WERI-Rb-1 (cell line): ENCODE data around the gene MAST4.

Source experiments
- DNase-seq: peaks from one replicate; pipeline ENCODE4 v3.0.0-alpha.2; 2020
- H3K27ac ChIP-seq: fragments of 250-450 bp; sonication (Bioruptor Pico); 2 replicates; pipeline ENCODE4 v1.5.1; 2020; ENCODE audit warnings: mild to moderate bottlenecking, moderate library complexity
- H3K27me3 ChIP-seq: fragments of 250-450 bp; sonication (Bioruptor Pico); 2 replicates; pipeline ENCODE4 v1.5.1; 2021; ENCODE audit warnings: mild to moderate bottlenecking, low read depth, moderate library complexity; ENCODE audit not compliant: insufficient read depth, severe bottlenecking
- H3K36me3 ChIP-seq: fragments of 250-450 bp; sonication (Bioruptor Pico); 2 replicates; pipeline ENCODE4 v1.5.1; 2020; ENCODE audit warnings: mild to moderate bottlenecking, moderate library complexity
- H3K4me3 ChIP-seq: 2 replicates; pipeline ENCODE4 v1.5.1; 2011; ENCODE audit warnings: low read depth, mild to moderate bottlenecking, control low read depth, low read length
- H3K9me3 ChIP-seq: fragments of 250-450 bp; sonication (Bioruptor Pico); 2 replicates; pipeline ENCODE4 v1.5.1; 2021; ENCODE audit warnings: mild to moderate bottlenecking, moderate library complexity; ENCODE audit not compliant: severe bottlenecking
- CTCF ChIP-seq: IDR thresholded peaks from 2 replicates; pipeline ENCODE4 v1.5.1; 2011; ENCODE audit warnings: low read depth, mild to moderate bottlenecking, control low read depth, inconsistent platforms, low read length

MAST4 gene

GRCh38 chr5:66929995-66930394, 333.8 kb downstream of the MAST4 start:
- Histone ChIP-seq H3K36me3 (no peaks in the 10 kb centered on the region), H3K9me3 (no peaks in the 10 kb centered on the region), H3K27ac (no peak overlapping the region), H3K4me3 (no peak overlapping the region), H3K27me3 (no peaks in the 10 kb centered on the region)
- TF ChIP-seq CTCF: no peak
- no peak for DNase-seq

DNA sequence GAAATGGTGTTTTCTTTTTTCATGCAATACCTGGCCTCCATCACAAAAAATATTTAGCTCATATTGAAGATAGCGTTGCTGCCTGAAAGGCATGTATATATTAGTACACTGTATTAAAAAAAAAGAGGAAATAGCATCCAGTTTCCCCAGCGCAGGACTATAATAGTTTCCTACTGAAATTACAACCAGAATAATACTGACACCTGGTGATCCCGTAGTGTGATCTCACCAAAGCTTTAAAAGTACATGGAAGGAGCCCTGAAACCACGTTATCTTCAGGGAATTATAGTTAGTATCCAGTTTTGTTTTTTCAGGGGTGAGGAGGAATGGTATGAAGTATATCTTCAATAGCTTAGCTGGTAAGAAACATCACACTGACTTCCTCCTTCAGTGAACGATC, 335.5 kb downstream of the MAST4 start:
- H3K27me3 ChIP-seq: no peaks in the 10 kb centered on the region
- TF ChIP-seq CTCF: no peak
- no peak overlapping the region for H3K4me3 ChIP-seq
- no peak for DNase-seq
- H3K9me3 ChIP-seq: no peaks in the 10 kb centered on the region
- H3K27ac ChIP-seq: no peak overlapping the region
- H3K36me3 ChIP-seq: no peaks in the 10 kb centered on the region

GRCh38 chr5:66932457-66932856, 336.3 kb downstream of the MAST4 start:
- H3K27me3 ChIP-seq: no peaks in the 10 kb centered on the region
- no peak for TF ChIP-seq CTCF
- no peaks in the 10 kb centered on the region for H3K36me3 ChIP-seq
- DNase-seq: no peak
- H3K4me3 ChIP-seq: no peak overlapping the region
- no peaks in the 10 kb centered on the region for H3K9me3 ChIP-seq
- H3K27ac ChIP-seq: no peak overlapping the region

DNA sequence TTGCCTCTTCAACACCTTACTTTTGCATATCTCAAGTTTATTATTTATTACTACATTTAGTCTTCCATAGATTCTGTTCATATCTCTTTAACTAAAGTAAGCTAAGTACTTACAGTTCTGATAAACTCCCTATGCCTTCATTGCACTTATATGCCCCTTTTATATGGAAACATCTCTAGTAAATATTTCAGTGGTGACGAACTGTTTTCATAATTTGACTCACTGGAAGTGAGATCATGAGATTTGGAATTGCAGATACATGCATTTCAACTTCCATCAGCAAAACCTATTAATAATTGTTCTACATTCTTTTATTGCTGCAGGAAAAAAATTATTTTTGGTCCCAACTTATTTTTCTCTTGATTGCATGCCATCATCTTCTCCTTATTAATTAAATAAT, 336.9 kb downstream of the MAST4 start:
- no peaks in the 10 kb centered on the region for H3K27me3 ChIP-seq
- no peak overlapping the region for H3K4me3 ChIP-seq
- no peak overlapping the region for H3K27ac ChIP-seq
- no peak for DNase-seq
- H3K36me3 ChIP-seq: no peaks in the 10 kb centered on the region
- no peak for TF ChIP-seq CTCF
- no peaks in the 10 kb centered on the region for H3K9me3 ChIP-seq

DNA sequence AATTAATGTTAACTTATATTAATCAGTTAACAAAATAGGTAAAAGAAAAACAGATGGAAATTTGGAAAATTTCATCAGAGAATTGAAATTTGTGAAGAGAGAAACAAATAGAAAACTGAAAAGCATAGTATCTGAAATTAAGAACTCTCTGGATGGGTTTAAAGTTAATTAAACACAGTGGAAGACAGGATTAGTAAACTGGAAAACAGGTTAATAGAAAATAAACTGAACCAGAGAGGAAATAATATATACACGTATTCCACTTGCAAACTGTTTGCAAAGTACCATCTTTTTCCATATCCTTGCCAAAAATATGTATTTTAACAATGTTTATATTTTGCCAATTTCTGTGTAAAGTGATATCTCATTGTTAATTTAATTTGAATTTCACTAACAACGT, 342.9 kb downstream of the MAST4 start:
- H3K9me3 ChIP-seq: no peaks in the 10 kb centered on the region
- DNase-seq: no peak
- no peak overlapping the region for H3K27ac ChIP-seq
- no peaks in the 10 kb centered on the region for H3K27me3 ChIP-seq
- H3K36me3 ChIP-seq: no peaks in the 10 kb centered on the region
- no peak for TF ChIP-seq CTCF
- no peak overlapping the region for H3K4me3 ChIP-seq

- H3K4me3 ChIP-seq: no peak overlapping the region
- TF ChIP-seq CTCF: no peak
- no peaks in the 10 kb centered on the region for H3K36me3 ChIP-seq
- no peak overlapping the region for H3K27ac ChIP-seq
- H3K9me3 ChIP-seq: no peaks in the 10 kb centered on the region
- no peaks in the 10 kb centered on the region for H3K27me3 ChIP-seq
- DNase-seq: no peak
These were observed 349.5 kb downstream of the MAST4 start for GRCh38 chr5:66945389-66946349.
